GM18520 (cell line): ENCODE results near the gene FAM210A.
A peak's percentile ranks its signal among the peaks of the same experiment; 100 is the strongest.
"Not testable (repeated sequence)": the region's sequence is repeated elsewhere in the genome, so short reads cannot be mapped to it uniquely, and the experiment has no call there.

Source experiments
- ATAC-seq: cut with Tn5 transposase; IDR thresholded peaks from one replicate; pipeline ENCODE4 v1.9.1; 2021; ENCODE audit not compliant: unreplicated experiment

FAM210A gene

DNA sequence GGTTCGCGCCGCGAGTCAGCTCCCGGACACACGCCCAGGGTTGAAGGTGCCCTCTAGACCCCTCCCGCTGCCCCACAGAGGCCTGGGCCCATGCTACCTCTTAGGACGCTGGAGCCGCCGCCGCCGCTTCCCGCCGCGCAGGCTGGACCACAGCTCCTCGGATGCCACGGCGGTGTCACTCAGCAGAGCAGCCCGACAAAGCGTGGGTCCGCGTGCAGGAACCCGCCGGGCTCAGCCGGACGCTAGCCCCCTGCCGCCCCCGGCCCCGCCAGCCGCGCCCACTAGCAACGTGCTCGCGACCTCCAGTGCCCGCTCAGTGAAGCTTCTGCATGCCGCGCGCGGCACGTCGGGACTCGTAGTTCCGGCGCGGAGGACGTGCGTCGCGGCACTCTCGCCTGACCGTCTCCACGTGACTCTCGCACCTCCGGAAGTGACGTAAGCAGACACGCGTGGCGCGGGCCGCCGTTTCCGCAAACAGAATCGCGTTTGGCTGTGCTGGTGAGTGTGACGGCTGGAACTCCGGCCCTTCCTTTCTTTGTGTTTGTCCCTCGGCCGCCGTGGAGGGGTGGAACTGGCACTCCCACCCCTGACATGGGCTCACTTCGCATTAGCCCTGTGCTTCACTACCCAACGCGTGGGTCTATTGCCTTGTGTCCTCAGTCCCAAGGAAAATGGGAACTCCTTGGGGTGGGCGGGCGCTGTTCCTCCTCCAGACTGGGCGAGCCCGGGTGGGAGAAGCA, at the start of gene FAM210A, which contains the start of gene RNMT:
Gene FAM210A, minus strand, starts transcription at position 327 of the 740 bp plus-strand sequence. CDS start 44,481 bp downstream, outside the sequence.
Gene RNMT, plus strand, starts transcription at position 442 of the 740 bp plus-strand sequence. CDS start 4,845 bp downstream, outside the sequence.
- peak; percentile 94 for ATAC-seq

GRCh38 chr18:13775058-13775457, 48.7 kb upstream of the FAM210A start:
- ATAC-seq, result no peak

DNA sequence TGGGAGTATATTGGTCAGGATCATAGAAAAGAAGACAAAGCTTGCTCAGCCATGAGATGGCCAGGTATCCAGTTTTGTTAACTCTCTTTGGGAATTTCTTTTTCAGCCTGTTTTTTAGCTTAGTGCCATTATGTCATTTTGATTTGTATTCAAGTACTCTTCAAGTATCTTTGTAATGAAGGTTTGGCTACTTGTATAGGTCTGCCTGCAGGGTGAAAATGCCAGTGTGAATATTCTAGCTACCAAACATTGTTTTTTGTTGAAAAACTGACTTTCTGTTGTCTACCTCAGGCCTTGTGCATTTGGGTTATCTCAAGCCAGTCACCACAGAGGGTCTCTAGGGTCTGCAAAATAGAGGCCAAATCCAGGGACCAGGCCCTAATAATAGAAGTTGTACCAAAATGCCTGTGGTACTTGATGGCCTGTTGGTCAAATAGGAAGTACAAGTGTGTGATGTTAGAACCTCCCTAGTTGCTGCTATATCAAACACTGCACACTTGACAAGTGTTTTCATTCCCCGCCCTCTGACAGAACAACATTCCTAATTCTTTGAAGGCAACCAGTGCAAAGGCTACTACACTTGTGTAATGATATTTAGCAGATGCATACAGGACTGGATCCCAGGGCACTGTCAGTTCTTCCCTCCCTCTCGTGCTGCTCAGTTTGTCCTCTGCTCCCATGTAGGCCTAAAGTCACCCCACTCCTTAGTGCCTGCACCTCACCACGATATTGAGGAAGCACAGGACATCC, 36.5 kb upstream of the FAM210A start:
- ATAC-seq, result no peak

DNA sequence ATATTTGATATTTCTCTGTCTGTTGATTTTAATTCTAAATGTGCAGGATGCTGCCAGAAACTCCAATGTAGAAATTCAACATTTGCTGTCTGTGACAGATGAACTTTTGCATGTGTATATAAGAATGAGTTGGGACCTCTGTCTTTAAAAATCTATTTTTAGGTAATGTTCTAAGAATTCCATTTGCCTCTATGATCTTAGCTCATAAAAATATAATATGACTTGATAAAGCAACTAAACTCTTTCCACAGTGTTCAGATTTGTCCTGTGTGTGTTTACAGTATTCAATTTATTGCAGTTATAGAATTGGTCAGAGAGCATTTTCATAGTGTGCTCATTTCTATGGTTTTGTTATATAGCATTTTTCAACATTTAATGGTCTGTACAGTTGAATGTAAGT, 33.7 kb upstream of the FAM210A start:
- ATAC-seq, result no peak

- ATAC-seq, result no peak
Observed at GRCh38 chr18:13758622-13759021, 32.3 kb upstream of the FAM210A start.

DNA sequence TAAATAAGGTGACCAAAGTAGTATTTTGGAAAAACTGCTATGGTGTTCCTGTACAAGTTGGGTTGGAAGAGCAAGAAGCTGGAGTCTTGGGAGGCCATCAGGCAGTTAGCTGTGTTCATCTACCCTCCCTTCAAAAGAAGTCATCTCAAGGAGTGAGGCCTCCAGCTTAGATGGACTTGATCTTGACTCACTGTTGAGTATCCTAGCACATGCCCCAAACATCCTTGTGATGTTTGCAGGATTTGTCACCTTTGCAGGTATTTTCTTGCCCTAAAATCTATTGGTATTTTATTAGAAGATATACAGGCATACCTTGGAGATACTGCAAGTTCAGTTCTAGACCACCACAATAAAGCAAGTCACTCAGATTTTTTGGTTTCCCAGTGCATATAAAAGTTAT, 30.3 kb upstream of the FAM210A start:
- ATAC-seq, result no peak

DNA sequence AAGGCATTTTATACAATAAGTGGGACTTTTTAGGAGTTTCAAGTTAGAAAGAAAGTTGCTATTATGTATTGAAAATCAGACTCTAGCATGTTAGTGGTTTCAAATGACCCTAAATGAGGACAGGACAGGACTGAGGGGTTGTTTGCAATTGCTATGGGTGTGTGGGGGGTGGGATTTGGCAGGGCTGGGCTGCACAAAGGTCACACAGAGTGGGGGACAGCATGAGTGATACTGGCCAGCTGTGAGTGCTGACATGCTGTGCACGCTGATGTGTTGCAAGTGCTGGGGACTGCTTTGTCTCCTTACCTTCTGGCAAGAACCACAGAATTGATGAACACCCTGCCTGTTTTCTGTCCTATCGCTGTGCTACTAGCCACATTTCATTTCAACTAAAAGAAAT, 29.9 kb upstream of the FAM210A start:
- no peak for ATAC-seq

DNA sequence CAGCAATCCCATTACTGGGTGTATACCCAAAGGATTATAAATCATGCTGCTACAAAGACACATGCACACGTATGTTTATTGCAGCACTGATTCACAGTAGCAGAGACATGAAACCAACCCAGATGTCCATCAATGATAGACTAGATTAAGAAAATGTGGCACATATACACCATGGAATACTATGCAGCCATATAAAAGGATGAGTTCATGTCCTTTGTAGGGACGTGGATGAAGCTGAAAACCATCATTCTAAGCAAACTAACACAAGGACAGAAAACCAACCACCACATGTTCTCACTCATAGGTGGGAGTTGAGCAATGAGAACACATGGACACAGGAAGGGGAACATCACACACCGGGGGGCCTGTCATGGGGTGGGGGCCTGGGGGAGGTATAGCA, 25.2 kb upstream of the FAM210A start:
- ATAC-seq, result not testable (repeated sequence)

- ATAC-seq, result no peak
Observed at GRCh38 chr18:13746633-13747032, 20.3 kb upstream of the FAM210A start.

GRCh38 chr18:13745696-13746095, 19.3 kb upstream of the FAM210A start:
- no peak for ATAC-seq

GRCh38 chr18:13735681-13736080, 9.3 kb upstream of the FAM210A start:
- no peak for ATAC-seq

GRCh38 chr18:13730481-13730880, 4.1 kb upstream of the FAM210A start:
- ATAC-seq, result no peak

DNA sequence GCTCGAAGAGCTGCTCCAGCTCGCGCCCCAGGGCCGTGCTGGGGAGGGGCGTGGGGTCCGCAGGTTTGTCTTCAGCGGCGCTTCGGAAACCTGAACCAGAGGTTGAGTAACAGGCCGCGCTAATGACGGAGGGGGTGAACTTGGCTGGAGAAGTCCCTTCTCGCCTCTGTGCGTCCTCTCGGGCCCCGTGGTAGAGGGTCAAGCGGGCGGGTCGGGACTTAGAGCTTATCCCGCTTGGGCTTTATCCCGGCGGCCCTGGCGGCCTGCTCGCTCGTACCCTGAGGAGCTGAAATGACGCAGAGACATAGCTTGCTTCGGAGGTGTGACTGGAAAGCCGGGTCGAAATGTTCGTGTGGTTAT, 594 bp upstream of the FAM210A start:
- no peak for ATAC-seq

- no peak for ATAC-seq
Observed at GRCh38 chr18:13725566-13726231, 659 bp downstream of the FAM210A start.

GRCh38 chr18:13720847-13721246, 5.5 kb downstream of the FAM210A start:
- no peak for ATAC-seq

DNA sequence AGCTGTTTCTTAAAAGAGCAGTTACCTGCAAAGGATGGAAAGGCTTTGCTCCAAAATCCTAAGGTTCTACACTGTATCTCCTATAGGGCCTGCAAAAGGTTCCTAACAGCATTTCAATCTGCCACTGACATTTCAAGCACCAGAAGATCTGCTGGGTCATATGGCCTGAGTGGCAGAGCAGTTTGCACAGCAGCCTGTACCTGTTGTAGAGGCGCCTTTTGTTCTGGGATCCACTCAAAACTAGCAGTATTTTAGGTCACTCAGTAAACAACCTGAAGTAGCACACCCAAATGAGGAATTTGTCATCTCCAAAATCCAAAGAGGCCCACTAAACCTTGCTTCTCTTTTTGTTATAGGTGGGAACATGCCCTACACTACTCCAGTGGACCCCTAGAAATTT, 6.2 kb downstream of the FAM210A start:
- ATAC-seq, result no peak

DNA sequence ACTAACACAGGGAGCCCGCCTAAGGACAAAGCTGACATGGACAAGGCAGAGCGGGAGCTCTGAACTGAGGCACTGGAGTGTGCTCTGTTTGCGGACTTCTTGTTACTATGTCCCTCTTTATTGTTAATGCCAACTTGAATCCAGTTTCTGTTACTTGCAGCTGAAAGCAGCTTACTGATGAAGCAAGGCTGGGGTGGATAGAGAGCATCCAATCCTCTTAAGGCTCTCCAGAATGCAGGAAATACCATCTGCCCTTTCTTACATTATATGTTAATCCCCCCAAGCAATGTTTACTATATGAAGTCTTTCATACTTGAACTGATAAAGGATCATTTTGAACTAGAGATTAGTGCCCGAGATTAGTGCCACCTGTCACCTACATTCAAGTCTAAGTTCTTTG, 9.4 kb downstream of the FAM210A start:
- ATAC-seq, result no peak

GRCh38 chr18:13715330-13715729, 11.0 kb downstream of the FAM210A start:
- ATAC-seq, result no peak

GRCh38 chr18:13713455-13714055, 12.8 kb downstream of the FAM210A start:
- ATAC-seq, result no peak

GRCh38 chr18:13712400-13713131, 13.8 kb downstream of the FAM210A start:
- no peak for ATAC-seq

DNA sequence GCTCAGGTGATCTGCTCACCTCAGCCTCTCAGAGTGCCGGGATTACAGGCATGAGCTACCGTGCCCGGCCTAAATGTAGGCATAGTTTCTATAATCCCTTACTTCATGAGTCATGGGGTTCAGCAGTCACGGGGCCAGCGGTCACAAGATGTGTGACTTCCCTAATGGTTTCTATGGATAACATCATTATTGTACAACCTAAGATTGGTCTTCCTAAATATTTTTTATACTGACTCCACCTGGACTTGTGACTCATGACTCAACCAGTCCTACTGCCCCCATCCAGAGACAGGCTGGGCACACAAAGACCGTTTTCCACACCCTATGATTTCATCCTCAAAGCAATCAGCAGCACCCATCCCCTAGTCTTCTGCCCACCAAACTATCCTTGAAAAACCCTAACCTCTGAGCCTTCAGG, 15.9 kb downstream of the FAM210A start:
- ATAC-seq, result no peak
